OCI-LY7 (cell line): ENCODE data around the gene GRIN3A.

Experiments used
- CTCF ChIP-seq: fragments of 200-600 bp; sonication (generic); conservative IDR thresholded peaks from 2 replicates; pipeline ENCODE4 v1.5.1; 2014; ENCODE audit warnings: mild to moderate bottlenecking, antibody characterized with exemption, low read length, moderate library complexity, mixed read lengths
- EZH2phosphoT487 ChIP-seq: fragments of 200-600 bp; sonication (generic); IDR thresholded peaks from 2 replicates; pipeline ENCODE4 v1.6.1; 2018; ENCODE audit warnings: low read depth, borderline replicate concordance, mild to moderate bottlenecking, mixed run types, antibody characterized with exemption, low read length, moderate library complexity, mixed read lengths

- TF ChIP-seq CTCF (no peak), EZH2phosphoT487 (no peak)
These were observed 167.3 kb downstream of the GRIN3A start for GRCh38 chr9:101571114-101571513.
